ENCODE data around the gene STMND1. TPM values are rescaled to one million over a fixed set of nuclear protein-coding genes. Genes with fewer than 3 reads are reported as not detected.

STMND1 gene
- total RNA-seq, 1 experiment from 2014 or later, result not detected

DNA sequence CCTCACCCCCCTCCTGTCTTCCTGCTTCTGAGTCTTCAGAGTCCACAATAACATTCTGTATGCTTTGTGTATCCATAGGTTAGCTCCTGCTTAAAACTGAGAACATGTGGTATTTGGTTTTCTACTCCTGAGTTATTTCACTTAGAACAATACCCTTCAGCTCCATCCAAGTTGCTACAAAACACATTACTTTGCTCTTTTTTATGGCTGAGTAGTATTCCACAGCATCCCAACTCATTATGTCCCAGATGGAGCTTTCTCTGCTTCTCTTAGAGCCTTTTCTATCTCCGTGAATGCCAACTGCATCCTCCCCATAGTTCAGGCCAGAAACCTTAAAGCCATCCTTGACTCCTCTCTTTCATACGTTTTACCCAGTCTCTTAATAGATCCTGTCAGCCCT is 55.8 kb downstream of the STMND1 start (continued):
- TF ChIP-seq, protein P1, sequence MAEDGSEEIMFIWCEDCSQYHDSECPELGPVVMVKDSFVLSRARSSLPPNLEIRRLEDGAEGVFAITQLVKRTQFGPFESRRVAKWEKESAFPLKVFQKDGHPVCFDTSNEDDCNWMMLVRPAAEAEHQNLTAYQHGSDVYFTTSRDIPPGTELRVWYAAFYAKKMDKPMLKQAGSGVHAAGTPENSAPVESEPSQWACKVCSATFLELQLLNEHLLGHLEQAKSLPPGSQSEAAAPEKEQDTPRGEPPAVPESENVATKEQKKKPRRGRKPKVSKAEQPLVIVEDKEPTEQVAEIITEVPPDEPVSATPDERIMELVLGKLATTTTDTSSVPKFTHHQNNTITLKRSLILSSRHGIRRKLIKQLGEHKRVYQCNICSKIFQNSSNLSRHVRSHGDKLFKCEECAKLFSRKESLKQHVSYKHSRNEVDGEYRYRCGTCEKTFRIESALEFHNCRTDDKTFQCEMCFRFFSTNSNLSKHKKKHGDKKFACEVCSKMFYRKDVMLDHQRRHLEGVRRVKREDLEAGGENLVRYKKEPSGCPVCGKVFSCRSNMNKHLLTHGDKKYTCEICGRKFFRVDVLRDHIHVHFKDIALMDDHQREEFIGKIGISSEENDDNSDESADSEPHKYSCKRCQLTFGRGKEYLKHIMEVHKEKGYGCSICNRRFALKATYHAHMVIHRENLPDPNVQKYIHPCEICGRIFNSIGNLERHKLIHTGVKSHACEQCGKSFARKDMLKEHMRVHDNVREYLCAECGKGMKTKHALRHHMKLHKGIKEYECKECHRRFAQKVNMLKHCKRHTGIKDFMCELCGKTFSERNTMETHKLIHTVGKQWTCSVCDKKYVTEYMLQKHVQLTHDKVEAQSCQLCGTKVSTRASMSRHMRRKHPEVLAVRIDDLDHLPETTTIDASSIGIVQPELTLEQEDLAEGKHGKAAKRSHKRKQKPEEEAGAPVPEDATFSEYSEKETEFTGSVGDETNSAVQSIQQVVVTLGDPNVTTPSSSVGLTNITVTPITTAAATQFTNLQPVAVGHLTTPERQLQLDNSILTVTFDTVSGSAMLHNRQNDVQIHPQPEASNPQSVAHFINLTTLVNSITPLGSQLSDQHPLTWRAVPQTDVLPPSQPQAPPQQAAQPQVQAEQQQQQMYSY (CRISPR knock-in tag; IDR thresholded peaks at IDR 0.05), result no peak
- TF ChIP-seq HMGA2 (CRISPR knock-in tag; IDR thresholded peaks at IDR 0.05) (no peak), ZNF396 (CRISPR knock-in tag; IDR thresholded peaks at IDR 0.05; ENCODE audit: borderline replicate concordance) (no peak), MLX (CRISPR knock-in tag; IDR thresholded peaks at IDR 0.05) (no peak), FOXP1 (CRISPR knock-in tag; IDR thresholded peaks at IDR 0.05; ENCODE audit: borderline replicate concordance) (no peak)
- TF ChIP-seq, protein P2, sequence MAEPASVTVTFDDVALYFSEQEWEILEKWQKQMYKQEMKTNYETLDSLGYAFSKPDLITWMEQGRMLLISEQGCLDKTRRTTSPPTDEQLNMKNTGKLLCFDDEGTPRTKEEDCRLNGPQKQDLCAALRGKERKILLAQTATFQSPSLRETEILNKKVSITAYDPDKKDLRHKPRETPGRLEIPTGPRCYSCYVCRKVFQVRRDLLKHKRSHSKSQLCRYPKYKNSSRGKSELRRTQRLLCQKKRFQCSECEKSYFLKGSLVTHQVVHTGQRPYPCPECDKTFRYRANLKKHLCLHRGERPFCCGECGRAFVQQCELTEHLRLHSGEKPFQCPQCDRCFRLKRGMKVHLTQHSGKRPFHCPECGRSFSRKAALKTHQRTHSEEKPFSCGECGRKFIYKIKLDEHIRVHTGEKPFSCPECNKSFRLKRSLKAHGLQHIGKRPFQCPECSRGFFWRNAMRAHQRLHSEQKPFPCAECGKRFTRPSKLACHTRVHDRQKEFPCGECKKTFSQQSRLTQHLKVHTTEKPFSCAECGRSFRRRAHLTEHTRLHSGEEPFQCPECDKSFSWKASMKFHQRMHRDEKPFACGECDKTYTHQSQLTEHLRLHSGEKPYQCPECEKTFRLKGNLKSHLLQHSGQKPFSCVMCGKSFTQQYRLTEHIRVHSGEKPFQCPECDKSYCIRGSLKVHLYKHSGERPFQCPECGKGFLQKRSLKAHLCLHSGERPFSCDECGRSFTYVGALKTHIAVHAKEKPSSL (CRISPR knock-in tag; conservative IDR thresholded peaks at IDR 0.05), result no peak

GRCh38 chr6:17159240-17159639 is 57.4 kb downstream of the STMND1 start:
- no peak for TF ChIP-seq ATF2 (CRISPR knock-in tag; IDR thresholded peaks at IDR 0.05; ENCODE audit: borderline replicate concordance, low read depth)
- no peak for TF ChIP-seq CREB1 (CRISPR knock-in tag; IDR thresholded peaks at IDR 0.05)
- TF ChIP-seq MAX (CRISPR knock-in tag; IDR thresholded peaks at IDR 0.05), result no peak
- TF ChIP-seq JUN (CRISPR knock-in tag; IDR thresholded peaks at IDR 0.05), result no peak
- no peak for TF ChIP-seq ZNF512 (CRISPR knock-in tag; IDR thresholded peaks at IDR 0.05; ENCODE audit: borderline replicate concordance)
- TF ChIP-seq ERG (CRISPR knock-in tag; IDR thresholded peaks at IDR 0.05), result no peak
- TF ChIP-seq, protein P3, sequence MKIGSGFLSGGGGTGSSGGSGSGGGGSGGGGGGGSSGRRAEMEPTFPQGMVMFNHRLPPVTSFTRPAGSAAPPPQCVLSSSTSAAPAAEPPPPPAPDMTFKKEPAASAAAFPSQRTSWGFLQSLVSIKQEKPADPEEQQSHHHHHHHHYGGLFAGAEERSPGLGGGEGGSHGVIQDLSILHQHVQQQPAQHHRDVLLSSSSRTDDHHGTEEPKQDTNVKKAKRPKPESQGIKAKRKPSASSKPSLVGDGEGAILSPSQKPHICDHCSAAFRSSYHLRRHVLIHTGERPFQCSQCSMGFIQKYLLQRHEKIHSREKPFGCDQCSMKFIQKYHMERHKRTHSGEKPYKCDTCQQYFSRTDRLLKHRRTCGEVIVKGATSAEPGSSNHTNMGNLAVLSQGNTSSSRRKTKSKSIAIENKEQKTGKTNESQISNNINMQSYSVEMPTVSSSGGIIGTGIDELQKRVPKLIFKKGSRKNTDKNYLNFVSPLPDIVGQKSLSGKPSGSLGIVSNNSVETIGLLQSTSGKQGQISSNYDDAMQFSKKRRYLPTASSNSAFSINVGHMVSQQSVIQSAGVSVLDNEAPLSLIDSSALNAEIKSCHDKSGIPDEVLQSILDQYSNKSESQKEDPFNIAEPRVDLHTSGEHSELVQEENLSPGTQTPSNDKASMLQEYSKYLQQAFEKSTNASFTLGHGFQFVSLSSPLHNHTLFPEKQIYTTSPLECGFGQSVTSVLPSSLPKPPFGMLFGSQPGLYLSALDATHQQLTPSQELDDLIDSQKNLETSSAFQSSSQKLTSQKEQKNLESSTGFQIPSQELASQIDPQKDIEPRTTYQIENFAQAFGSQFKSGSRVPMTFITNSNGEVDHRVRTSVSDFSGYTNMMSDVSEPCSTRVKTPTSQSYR (CRISPR knock-in tag; IDR thresholded peaks at IDR 0.05), result no peak
- TF ChIP-seq, protein P4, sequence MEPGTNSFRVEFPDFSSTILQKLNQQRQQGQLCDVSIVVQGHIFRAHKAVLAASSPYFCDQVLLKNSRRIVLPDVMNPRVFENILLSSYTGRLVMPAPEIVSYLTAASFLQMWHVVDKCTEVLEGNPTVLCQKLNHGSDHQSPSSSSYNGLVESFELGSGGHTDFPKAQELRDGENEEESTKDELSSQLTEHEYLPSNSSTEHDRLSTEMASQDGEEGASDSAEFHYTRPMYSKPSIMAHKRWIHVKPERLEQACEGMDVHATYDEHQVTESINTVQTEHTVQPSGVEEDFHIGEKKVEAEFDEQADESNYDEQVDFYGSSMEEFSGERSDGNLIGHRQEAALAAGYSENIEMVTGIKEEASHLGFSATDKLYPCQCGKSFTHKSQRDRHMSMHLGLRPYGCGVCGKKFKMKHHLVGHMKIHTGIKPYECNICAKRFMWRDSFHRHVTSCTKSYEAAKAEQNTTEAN (CRISPR knock-in tag; IDR thresholded peaks at IDR 0.05), result no peak
- POLR2A ChIA-PET, result no interaction called here
- no peaks in the 10 kb centered on the region for H3K27me3 Mint-ChIP-seq (ENCODE audit: low read depth)
- H3K9me3 Mint-ChIP-seq, result no peaks in the 10 kb centered on the region
- H3K4me1 Mint-ChIP-seq, result no peaks in the 10 kb centered on the region
- DNase-seq (ENCODE audit: low spot score) (no peak), ATAC-seq (no peak)
- H3K27ac Mint-ChIP-seq, result no peak overlapping the region
- H3K36me3 Mint-ChIP-seq, result no peaks in the 10 kb centered on the region
- H3K4me3 Mint-ChIP-seq, result no peak overlapping the region
- CTCF ChIA-PET, result no interaction called here
